ENCODE results near the gene EFCAB6. TPM values are rescaled to one million over a fixed set of nuclear protein-coding genes. Genes with fewer than 3 reads are reported as not detected.

Gene EFCAB6
- total and polyA plus RNA-seq, 2 of the 13 experiments (the other 11 are each of a cell fraction or from before 2014, with no cell fraction given) = not detected

DNA sequence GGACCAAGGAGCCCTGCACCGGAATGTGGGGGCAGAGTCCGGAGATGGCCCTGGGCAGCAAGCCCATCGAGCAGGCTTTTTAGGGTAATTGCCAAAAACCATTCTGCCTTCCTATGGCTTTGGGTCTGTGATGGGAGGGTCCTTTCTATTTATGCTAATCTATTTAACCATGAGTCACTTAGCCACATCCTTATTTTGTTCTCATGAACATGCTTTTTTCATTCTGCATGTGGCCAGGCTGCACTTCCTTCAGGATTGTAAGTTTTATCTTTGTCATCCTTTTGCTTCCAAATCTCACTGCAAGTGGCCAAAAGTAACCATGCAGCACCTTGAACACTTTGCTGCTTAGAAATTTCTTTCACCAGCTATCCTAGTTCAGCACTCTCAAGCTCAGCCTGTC is 88.3 kb downstream of the EFCAB6 start:
- no peak overlapping the region for H3K4me2 ChIP-seq (ENCODE audit: low read depth, low read length)
- H3K36me3 ChIP-seq (replicated peaks in 1 of 2; ENCODE audit: control insufficient read depth in 1 of 2, insufficient read depth in 2 of 2, low read length in 2 of 2) = no peaks in the 10 kb centered on the region
- in situ Hi-C loops (cut with HindIII; ENCODE audit: extremely low pct_ligation_motif_present, low pct_unique_long_range_greater_than_20kb) (no loop called here), intact Hi-C loops (cut with micrococcal nuclease; ENCODE audit: unreplicated experiment) (no loop called here)
- DNase-seq (ENCODE audit: low spot score) (no peak), ATAC-seq (no peak), FAIRE-seq (no peak)
- TF ChIP-seq CENPX (CRISPR knock-in tag; IDR thresholded peaks at IDR 0.05) (no peak), SRSF9 (IDR thresholded peaks at IDR 0.05; ENCODE audit: borderline replicate concordance, insufficient read depth, low read depth, low read length, poor library complexity, severe bottlenecking) (no peak), KDM5A (IDR thresholded peaks at IDR 0.05; ENCODE audit: borderline replicate concordance, low read length) (no peak), ZNF3 (CRISPR knock-in tag; IDR thresholded peaks at IDR 0.05) (no peak)
- TF ChIP-seq, protein P1, sequence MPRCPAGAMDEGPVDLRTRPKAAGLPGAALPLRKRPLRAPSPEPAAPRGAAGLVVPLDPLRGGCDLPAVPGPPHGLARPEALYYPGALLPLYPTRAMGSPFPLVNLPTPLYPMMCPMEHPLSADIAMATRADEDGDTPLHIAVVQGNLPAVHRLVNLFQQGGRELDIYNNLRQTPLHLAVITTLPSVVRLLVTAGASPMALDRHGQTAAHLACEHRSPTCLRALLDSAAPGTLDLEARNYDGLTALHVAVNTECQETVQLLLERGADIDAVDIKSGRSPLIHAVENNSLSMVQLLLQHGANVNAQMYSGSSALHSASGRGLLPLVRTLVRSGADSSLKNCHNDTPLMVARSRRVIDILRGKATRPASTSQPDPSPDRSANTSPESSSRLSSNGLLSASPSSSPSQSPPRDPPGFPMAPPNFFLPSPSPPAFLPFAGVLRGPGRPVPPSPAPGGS (CRISPR knock-in tag; IDR thresholded peaks at IDR 0.05) = no peak
- BruUV-seq (replicated peaks) = no TSS peak
- 0% methylated on average over 1 of the region's 3 CpGs for WGBS (ENCODE audit: low lambda C conversion rate)
- H3K9me3 ChIP-seq (ENCODE audit: low read length) = no peaks in the 10 kb centered on the region
- no peak overlapping the region for H2AFZ ChIP-seq (ENCODE audit: low read length)
- H3K4me3 ChIP-seq (replicated peaks in 1 of 3; ENCODE audit: insufficient read depth in 1 of 3, low read depth in 2 of 3, low read length in 3 of 3) = no peak overlapping the region
- CTCF ChIA-PET (ENCODE audit: low intra/inter-chr PET ratio, low total read pairs) = no interaction called here
- H3K79me2 ChIP-seq (ENCODE audit: insufficient read depth, low read length) = no peaks in the 10 kb centered on the region
- no peaks in the 10 kb centered on the region for H3K4me1 ChIP-seq (ENCODE audit: insufficient read depth, low read length)
- no peaks in the 10 kb centered on the region for H4K20me1 ChIP-seq (ENCODE audit: insufficient read depth, low read length)
- no peak overlapping the region for H3K27ac ChIP-seq (ENCODE audit: extremely low read length, insufficient read depth, low read length)
- peaks cover 0 to 2% of the 10 kb centered on the region in 2 experiments; a peak in 1 of 5 replicates for H3K27me3 ChIP-seq (ENCODE audit: control insufficient read depth in 1 of 2, insufficient read depth in 2 of 2, low read length in 2 of 2)
- H3K9ac ChIP-seq (ENCODE audit: insufficient read depth, low read depth, low read length) = no peak overlapping the region
- POLR2A ChIA-PET = no interaction called here

DNA sequence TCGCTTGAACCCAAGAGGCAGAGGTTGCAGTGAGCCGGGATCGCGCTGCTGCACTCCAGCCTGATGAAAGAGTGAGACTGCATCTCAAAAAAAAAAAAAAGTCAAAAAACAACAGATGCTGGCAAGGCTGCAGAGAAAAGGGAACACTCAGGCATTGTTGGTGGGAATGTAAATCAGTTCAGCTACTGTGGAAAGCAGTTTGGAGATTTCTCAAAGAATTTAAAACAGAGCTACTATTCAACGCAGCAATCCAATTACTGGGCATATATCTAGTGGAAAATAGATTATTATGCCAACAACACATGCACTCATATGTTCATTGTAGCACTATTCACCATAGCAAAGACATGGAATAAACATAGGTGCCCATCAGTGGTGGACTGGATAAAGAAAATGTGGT is 89.7 kb downstream of the EFCAB6 start:
- ATAC-seq = no peak
- FAIRE-seq = no peak
- Histone ChIP-seq H3K4me2 (ENCODE audit: low read depth, low read length) (no peak overlapping the region), H3K9me3 (ENCODE audit: low read length) (no peaks in the 10 kb centered on the region), H2AFZ (ENCODE audit: low read length) (no peak overlapping the region), H3K27me3 (ENCODE audit: control insufficient read depth in 1 of 2, insufficient read depth in 2 of 2, low read length in 2 of 2) (peaks cover 0 to 4% of the 10 kb centered on the region in 2 experiments; a peak in 1 of 5 replicates), H3K9ac (ENCODE audit: insufficient read depth, low read depth, low read length) (no peak overlapping the region), H3K79me2 (ENCODE audit: insufficient read depth, low read length) (no peaks in the 10 kb centered on the region), H3K4me1 (ENCODE audit: insufficient read depth, low read length) (no peaks in the 10 kb centered on the region), H3K4me3 (replicated peaks in 1 of 3; ENCODE audit: insufficient read depth in 1 of 3, low read depth in 2 of 3, low read length in 3 of 3) (no peak overlapping the region), H4K20me1 (ENCODE audit: insufficient read depth, low read length) (no peaks in the 10 kb centered on the region), H3K27ac (ENCODE audit: extremely low read length, insufficient read depth, low read length) (no peak overlapping the region), H3K36me3 (replicated peaks in 1 of 2; ENCODE audit: control insufficient read depth in 1 of 2, insufficient read depth in 2 of 2, low read length in 2 of 2) (no peaks in the 10 kb centered on the region)
- DNase-seq (ENCODE audit: low spot score) = no peak
- BruUV-seq (replicated peaks) = no TSS peak
- in situ Hi-C loops (cut with HindIII; ENCODE audit: extremely low pct_ligation_motif_present, low pct_unique_long_range_greater_than_20kb) = no loop called here
- TF ChIP-seq GFI1 (CRISPR knock-in tag; IDR thresholded peaks at IDR 0.05; ENCODE audit: borderline replicate concordance) (no peak), BRD4 (CRISPR knock-in tag; IDR thresholded peaks at IDR 0.05) (no peak), SUZ12 (IDR thresholded peaks at IDR 0.05; ENCODE audit: low read depth, low read length) (no peak), RFXANK (CRISPR knock-in tag; IDR thresholded peaks at IDR 0.05) (no peak), ZNF761 (CRISPR knock-in tag; conservative IDR thresholded peaks at IDR 0.05) (no peak), ZNF382 (CRISPR knock-in tag; IDR thresholded peaks at IDR 0.05; ENCODE audit: borderline replicate concordance) (no peak), FOXA1 (IDR thresholded peaks at IDR 0.05) (no peak), FOXA1 (CRISPR knock-in tag; IDR thresholded peaks at IDR 0.05) (no peak)
- TF ChIP-seq, protein P2, sequence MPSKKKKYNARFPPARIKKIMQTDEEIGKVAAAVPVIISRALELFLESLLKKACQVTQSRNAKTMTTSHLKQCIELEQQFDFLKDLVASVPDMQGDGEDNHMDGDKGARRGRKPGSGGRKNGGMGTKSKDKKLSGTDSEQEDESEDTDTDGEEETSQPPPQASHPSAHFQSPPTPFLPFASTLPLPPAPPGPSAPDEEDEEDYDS (CRISPR knock-in tag; IDR thresholded peaks at IDR 0.05) = no peak
- CTCF ChIA-PET (ENCODE audit: low intra/inter-chr PET ratio, low total read pairs) = no interaction called here
- WGBS (ENCODE audit: low lambda C conversion rate) = under 1% methylated on average over 5 of the region's 5 CpGs
- POLR2A ChIA-PET = no interaction called here
- intact Hi-C loops (cut with micrococcal nuclease; ENCODE audit: unreplicated experiment) = no loop called here

All from HepG2 (cell line).